Fibroblast of gingiva (primary cell): ENCODE data around the gene IL24.

Source experiments
- DNase-seq: peaks from one replicate; pipeline ENCODE4 v3.0.0-alpha.2; 2011; ENCODE audit warnings: low read depth

Gene IL24

DNA sequence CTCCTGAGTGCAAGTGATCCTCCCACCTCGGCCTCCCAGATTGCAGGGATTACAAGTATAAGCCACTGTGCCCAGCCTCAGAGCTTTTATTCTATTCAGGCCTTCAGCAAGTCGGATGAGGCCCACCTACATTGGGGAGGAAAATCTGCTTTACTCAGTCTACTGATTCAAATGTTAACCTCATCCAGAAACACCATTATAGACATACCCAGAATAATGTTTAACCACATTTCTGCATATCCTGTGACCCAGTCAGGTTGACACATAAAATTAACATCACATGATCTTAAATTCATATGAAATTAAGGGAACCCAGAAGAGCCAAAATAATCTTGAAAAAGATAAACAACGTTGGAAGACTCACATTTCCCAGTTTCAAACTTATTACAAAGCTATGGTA lies 16.9 kb upstream of the IL24 start:
- DNase-seq: no peak

DNA sequence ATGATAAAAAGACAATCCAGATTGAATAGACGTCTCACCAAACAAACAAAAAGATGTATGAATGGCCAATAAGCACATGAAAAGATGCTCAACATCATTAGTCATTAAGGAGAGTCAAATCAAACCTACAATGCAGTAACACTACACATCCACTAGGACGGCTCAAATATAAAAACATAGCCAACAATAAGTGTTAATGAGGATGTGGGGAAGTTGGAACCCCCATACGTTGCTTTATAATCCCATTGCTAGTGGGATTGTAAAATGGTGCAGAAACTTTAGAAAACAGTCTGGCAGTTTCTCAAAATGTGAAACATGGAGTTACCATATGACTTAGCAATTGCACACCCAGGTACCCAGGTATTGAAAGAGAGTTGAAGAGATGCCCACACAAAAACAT lies 14.7 kb upstream of the IL24 start:
- DNase-seq: no peak

GRCh38 chr1:206883160-206883559 lies 14.1 kb upstream of the IL24 start:
- no peak for DNase-seq

DNA sequence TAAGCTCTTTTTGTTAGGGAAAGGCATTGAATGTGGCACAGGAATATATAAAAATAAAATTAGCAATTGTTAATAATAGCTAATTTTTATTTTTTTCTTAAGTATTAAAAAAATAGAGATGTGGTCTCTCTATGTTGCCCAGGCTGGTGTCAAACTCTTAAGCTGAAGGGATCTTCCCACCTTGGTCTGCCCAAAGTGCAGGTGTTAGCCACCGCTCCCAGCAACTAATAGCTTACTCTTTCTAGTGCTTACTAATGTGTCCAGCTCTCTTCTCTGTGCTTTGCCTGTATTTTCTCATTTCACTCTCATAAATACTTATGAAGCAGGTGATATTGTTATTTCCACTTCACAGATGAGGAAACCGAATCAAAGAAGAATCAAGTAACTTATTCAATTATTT lies 13.4 kb upstream of the IL24 start:
- DNase-seq: no peak

DNA sequence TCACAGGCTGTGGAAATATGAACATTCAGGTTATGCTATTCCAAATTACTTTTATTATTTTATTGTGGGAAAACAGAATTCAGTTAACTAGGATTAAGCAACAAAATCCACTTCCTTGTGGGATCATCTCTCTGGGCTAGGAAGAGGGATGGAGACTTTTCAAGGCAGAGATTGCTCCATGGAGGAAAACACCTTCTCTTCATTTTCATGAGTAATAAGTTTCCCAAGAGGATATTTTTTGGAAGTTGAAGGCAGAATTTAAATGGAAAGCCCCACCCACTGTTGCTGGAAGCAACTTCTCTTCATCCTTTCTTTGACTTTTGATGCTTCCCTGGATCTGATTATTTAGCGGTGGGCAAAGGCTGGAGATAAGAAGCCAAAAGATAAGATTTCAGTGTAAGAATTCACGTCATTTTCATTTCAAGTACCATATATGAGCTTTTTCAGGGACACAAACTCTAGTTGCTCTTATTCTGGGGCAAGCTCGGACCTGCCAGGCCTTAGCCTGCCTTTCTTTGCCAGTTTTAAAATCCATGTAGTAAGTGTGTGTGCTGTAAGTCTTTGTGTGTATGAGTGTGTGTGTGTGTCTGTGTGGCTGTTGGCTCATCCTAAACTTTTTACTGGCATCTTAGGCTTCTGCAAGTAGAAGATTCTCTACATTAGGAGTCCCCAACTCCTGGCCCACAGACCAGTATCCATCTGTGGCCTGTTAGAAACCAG lies 11.7 kb upstream of the IL24 start:
- no peak for DNase-seq

DNA sequence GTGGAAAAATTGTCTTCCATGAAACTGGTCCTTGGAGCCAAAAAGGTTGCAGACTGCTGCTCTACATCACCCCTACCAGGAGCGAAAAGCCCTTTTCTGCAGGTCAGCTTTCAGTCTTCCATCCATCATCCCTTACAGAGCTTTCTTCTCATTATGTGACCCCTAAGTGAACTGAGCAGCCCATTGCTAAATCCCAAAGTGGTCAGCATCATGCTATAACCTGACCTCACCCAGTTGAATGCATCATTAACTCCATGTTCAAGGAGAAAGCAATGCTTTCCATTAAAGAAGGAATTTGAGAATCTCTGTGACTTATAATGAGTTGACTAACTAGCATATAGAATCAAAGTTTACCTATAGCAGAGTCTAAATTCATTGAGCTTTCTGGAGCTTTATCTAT lies 10.4 kb upstream of the IL24 start:
- no peak for DNase-seq

DNA sequence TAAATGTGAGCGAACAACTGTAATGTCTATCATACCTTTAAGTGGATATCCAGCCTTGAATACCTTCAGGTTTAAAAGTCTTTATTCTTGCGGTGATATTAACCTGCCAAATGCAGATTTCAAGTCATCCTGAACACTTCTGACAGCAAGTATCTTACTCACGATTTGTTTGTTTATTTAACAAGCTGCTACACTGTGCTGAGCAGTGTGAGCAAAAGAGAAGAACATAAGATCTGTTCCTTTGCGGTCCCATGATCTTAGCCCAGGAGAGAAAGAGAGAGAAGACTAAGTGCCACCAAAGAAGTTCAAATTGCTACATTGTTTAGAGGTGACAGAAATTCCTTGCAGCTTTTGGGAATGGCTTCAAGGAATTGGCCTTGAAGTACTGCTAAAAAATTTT lies 9.5 kb upstream of the IL24 start:
- no peak for DNase-seq

DNA sequence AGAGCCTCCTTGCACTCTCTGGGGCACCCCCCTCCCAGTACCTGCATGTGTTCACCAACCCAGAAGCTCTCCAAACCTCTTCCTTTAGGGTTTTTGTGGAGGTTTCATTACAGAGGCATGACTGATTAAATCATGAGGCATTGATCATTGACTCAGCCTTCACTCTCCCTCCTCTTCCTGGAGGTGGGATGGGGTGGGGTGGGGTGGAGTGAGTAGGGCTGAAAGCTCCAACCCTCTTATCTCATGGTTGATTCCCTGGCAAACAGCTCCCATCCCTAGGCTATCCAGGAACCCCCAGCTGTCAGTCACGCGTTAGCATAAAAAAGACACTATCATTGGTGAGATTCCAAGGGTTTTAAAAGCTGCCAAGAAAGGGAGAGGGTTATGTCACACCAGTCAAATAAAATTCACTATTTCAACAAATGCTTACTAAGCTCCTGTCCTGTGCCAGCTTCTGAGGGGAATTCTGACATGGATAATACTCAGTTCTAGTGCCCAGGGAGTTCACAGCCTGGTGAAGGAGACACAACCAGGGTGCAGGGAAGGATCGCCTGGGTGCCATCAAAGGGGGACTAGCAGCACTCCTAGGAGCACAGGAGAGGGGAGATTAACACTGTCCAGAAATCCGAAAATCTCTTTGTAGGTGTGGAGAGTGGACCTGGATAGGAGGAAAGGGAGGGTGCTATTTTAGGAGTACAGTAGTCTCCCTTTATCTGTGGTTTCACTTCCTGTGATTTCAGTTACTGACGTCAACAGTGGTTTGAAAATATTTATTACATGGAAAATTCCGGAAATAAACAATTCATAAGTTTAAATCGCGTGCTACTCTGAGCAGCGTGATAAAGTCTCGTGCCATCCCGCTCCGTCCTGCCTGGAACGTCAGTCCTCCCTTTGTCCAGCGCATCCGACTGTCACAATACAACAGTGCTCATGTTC lies 6.8 kb upstream of the IL24 start:
- DNase-seq: peak; percentile 80

DNA sequence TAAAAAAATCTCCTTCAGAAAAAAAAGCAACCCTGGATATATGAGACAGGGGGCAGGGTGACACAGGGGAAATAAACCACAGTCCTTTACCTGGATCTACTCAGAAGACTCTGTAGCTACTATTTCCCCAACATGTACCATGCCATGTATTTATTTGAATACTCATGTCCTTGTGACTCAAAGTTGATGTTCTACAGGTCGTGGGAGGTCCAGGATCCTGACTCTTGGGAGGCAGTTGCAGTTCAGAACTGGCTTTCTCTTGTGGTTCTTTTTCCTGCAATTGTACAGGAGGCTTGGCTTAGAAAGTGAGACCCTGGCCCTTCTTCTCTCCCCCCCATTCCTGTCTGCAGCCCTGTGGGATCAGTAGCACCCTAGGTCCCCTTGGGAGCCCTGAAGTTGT lies 5.8 kb upstream of the IL24 start:
- DNase-seq: no peak

DNA sequence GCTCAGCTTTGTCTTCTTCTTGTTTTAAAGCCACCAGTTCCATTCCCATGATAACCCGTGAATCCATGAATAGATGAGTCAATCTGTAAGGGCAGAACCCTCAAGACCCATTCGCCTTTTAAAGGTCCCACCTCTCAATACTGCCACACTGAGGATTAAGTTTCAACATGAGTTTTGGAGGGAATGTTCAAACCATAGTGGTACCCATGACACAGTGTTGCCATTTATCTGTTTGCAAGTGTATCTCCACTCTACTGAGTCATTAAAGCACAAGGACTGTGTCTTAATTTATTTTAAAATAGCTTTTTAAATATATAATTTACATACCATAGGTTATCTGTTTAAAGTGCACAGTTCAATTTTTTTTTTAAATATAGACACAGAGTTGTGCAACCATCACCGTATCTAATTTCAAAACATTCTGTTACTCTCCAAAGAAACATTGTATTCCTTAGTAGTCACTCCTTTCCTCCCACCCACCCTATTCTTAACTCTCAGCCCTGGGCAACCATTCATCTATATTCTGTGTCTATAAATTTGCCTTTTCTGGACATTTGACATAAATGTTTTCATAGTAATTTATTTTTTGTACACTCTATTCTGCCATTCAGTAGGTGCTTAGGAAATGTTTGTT lies 4.8 kb upstream of the IL24 start:
- DNase-seq: peak; percentile 73

DNA sequence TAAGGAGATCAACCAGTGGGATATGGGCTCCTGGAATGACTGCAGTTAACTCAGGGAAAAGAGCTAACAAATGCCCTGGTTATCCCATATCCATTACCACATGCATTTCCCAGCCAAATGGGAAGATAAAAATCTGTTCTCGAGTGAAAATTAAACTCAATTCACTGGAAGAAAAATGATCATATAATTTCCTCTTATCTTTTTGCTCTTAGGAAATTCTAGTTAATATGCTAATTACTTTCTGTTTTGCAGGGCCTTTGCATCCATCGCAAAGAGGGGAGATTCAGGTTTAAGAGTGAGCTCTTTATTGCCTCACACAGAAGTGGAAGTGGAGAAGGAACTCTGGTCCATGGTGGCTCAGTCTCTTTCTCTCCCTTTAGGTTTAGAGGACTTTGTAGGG lies 3.9 kb upstream of the IL24 start:
- no peak for DNase-seq

- DNase-seq: no peak
Observed at GRCh38 chr1:206895325-206895724, 1.9 kb upstream of the IL24 start.

GRCh38 chr1:206895837-206896242 lies 1.4 kb upstream of the IL24 start:
- DNase-seq: peak; percentile 97

DNA sequence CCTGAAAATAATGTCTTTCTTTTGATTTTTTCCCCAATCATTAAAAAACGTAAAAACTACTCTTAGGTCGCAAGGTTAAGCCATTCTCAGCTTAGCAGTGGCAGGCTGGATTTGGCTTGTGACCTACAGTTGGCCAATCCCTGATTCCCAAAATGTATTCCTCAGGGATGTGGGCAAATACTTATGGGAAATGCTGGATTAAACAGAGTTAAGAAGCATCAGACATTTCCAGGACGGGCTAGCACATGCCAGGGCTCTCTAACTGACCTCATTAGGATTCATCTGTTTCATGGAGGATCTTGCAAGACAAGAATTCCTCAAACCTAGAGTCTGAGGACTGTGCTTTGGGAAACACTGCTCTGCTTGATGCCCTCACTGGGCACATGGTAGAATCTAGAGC lies 982 bp upstream of the IL24 start:
- peak; percentile 93 for DNase-seq

- DNase-seq: peak; percentile 67
Observed at GRCh38 chr1:206898089-206898914, 1.1 kb downstream of the IL24 start.

DNA sequence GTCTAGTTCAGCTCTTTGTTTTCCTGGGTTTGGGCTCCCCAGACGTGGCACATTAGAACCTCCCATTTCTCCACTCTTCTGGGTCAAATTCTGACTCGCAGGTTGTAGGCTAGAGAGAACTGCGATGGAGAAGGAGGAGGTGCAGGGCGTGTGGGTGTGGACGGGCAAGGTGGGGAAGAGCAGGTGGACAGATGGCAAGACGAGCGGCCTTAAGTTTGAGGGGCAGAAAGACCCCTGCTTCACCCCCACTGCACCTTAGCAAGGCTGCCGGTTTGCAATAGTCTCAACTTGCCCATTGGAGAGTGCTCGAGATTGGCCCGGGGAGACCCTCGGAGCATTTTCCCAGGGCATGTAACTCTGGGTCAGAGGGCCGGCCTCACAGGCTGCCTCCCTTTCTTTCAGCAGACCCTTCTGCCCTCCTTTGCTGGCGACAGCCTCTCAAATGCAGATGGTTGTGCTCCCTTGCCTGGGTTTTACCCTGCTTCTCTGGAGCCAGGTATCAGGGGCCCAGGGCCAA lies 1.7 kb downstream of the IL24 start:
- no peak for DNase-seq

DNA sequence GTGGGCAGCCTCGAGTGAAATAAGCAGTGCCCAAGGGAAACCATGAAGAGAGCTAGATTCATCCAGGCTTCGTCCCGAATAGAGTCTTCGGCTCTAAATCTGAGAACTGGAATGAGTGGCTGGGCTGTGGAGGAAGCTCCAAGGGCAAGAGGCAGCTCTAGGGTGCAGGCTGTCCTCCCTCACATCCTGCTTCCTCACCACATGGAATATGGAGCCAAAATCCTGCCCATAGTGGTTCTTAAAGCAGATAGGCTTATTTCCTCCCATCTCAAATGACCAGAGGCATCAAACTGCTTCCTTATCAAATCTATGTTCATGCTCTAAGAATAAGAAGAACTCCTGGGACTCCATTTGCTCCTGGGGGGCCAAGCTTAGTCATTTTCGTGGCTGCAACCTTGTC lies 2.5 kb downstream of the IL24 start:
- DNase-seq: no peak

DNA sequence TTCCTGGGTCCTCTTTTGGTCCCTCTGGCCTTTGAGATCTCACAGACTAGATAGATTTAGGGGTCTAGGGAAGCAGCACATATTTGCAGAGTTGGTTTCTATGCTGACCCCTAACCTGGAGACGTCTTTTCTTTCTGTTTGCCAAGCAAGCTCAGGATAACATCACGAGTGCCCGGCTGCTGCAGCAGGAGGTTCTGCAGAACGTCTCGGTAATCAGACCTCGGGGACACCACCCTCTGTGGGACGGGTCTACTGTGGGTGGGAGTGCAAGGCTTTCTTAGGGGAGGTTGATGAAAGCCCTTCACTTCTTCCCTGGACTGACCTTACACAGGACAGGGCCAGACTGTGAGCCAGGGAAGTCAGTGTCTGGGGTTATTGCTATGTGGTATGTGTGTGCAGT lies 2.9 kb downstream of the IL24 start:
- no peak for DNase-seq

GRCh38 chr1:206901944-206902343 lies 4.7 kb downstream of the IL24 start:
- DNase-seq: no peak

DNA sequence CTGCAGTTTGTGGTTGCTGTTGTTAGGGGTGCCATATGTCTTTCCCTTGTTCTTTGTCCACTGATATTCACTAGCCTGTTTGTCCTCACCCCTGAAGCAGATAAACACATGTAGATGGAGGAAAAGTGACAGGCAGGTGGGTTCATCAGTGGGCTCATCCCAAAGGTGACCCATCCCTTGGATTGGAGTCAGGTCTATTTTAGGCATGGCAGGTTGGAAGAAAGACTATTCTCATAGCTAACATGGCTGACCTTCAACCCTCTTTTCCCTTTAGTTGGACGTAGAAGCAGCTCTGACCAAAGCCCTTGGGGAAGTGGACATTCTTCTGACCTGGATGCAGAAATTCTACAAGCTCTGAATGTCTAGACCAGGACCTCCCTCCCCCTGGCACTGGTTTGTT lies 5.5 kb downstream of the IL24 start:
- no peak for DNase-seq

DNA sequence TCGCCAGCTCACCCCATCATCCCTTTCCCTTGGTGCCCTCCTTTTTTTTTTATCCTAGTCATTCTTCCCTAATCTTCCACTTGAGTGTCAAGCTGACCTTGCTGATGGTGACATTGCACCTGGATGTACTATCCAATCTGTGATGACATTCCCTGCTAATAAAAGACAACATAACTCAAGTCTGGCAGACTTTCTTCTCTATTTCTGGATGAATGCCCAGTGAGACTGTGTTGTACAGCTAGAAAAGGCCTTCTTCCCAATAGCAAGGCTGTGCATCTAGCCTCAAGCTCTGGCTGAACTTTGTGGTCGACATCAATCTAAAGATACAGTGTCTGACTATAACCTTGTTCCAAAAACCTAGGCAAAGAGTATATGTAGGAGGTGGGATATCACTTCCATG lies 6.4 kb downstream of the IL24 start:
- DNase-seq: no peak
